Peyer's patch (tissue), 4 donors: ENCODE data around the gene CACNA1S.

Experiments used
- POLR2A ChIP-seq, 2 donors: fragments of 450-650 bp; IDR thresholded peaks; one replicate each; pipeline ENCODE4 v1.5.1; 2017; ENCODE audit warnings: antibody characterized with exemption in 2 of 2, mild to moderate bottlenecking in 2 of 2, moderate library complexity in 2 of 2
- TF ChIP-seq, protein P1 (sequence below), 6 experiments: fragments of 450-650 bp in 4 of 6; fragments of 200-600 bp in 2 of 6; sonication (generic) in 1 of 6; IDR thresholded peaks; one replicate each; pipeline ENCODE4 v1.5.1; 2017 to 2019; ENCODE audit warnings: antibody characterized with exemption in 6 of 6, mild to moderate bottlenecking in 3 of 6, moderate library complexity in 1 of 6

DNA sequence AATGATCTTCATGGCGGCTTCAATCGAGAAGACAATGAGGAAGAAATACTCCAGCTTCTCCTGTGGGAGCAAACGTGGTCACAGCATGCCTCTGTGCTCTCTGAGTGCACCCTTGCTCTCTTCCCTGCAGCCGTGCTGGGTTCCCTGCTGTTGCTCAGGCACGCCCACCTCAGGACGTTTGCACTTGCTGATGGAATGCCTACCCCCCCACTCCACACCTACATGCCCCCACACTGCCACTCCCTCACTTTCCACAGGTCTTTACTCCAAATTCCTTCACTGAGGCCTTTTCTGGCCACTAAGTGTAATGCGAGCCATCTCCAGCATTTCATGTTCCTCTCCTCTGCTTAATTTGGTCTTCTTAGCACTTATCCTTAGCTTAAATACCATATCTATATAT lies 18.3 kb downstream of the CACNA1S start:
- TF ChIP-seq, protein P1, sequence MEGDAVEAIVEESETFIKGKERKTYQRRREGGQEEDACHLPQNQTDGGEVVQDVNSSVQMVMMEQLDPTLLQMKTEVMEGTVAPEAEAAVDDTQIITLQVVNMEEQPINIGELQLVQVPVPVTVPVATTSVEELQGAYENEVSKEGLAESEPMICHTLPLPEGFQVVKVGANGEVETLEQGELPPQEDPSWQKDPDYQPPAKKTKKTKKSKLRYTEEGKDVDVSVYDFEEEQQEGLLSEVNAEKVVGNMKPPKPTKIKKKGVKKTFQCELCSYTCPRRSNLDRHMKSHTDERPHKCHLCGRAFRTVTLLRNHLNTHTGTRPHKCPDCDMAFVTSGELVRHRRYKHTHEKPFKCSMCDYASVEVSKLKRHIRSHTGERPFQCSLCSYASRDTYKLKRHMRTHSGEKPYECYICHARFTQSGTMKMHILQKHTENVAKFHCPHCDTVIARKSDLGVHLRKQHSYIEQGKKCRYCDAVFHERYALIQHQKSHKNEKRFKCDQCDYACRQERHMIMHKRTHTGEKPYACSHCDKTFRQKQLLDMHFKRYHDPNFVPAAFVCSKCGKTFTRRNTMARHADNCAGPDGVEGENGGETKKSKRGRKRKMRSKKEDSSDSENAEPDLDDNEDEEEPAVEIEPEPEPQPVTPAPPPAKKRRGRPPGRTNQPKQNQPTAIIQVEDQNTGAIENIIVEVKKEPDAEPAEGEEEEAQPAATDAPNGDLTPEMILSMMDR (IDR thresholded peaks at IDR 0.05), result no peak
- no peak for TF ChIP-seq POLR2A (IDR thresholded peaks at IDR 0.05)
